ENCODE measurements around the gene CHPF2. TPM values are rescaled to one million over a fixed set of nuclear protein-coding genes. Genes with fewer than 3 reads are reported as not detected.
A peak's percentile ranks its signal among the peaks of the same experiment; 100 is the strongest.

Gene CHPF2
- total RNA-seq, 4 donors from 2014 or later: 33.9 to 82.4 (median 58.7) TPM

DNA sequence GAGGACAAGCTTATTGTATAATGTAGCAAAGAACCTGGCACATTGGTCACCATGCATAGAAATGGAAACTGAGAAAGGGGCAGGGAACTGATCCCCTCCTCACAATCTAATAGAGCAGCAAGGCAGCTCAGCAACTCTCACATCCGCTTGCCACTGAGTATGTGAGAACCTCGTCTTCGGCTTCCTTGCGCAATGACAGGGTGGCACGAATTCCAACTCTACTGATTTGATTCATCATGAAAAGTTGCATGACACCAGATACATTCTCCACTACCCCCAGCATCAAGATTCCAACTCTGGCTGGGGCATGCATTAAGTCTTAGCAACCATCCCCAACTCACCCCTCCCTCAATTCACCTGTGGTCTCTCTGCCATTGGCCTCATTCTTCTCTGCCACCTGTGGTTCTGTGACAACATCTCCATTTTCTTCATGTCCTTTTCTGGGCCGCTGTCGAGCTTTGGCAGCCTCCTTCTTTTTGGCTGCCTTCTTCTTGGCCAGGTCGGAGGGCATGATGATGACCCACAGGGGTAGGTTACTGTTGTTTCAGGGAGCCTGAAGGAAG lies 6.3 kb upstream of the CHPF2 start:
- Histone ChIP-seq H3K4me1 (peaks cover 13 to 18% of the 10 kb centered on the region in 2 donors), H3K9me3 (no peaks in the 10 kb centered on the region), H3K27me3 (no peaks in the 10 kb centered on the region), H3K4me3 (replicated peaks in 1 of 3) (peak overlapping the region; percentile 69 to 92 (median 82)), H3K36me3 (peaks cover 24 to 36% of the 10 kb centered on the region in 2 donors), H3K27ac (no peak overlapping the region)
- no peak for DNase-seq
- intact Hi-C loops (cut with DNase I): no loop called here
- 60 to 62% methylated on average over 8 of the region's 8 CpGs for WGBS, 2 donors
- no peak for TF ChIP-seq POLR2A (IDR thresholded peaks at IDR 0.05)
- TF ChIP-seq, protein P1, sequence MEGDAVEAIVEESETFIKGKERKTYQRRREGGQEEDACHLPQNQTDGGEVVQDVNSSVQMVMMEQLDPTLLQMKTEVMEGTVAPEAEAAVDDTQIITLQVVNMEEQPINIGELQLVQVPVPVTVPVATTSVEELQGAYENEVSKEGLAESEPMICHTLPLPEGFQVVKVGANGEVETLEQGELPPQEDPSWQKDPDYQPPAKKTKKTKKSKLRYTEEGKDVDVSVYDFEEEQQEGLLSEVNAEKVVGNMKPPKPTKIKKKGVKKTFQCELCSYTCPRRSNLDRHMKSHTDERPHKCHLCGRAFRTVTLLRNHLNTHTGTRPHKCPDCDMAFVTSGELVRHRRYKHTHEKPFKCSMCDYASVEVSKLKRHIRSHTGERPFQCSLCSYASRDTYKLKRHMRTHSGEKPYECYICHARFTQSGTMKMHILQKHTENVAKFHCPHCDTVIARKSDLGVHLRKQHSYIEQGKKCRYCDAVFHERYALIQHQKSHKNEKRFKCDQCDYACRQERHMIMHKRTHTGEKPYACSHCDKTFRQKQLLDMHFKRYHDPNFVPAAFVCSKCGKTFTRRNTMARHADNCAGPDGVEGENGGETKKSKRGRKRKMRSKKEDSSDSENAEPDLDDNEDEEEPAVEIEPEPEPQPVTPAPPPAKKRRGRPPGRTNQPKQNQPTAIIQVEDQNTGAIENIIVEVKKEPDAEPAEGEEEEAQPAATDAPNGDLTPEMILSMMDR (IDR thresholded peaks at IDR 0.05): no peak

GRCh38 chr7:151226560-151226874 lies 5.8 kb upstream of the CHPF2 start:
- Histone ChIP-seq H3K27me3 (no peaks in the 10 kb centered on the region), H3K9me3 (no peaks in the 10 kb centered on the region), H3K4me1 (peaks cover 13 to 19% of the 10 kb centered on the region in 2 donors), H3K27ac (peak overlapping the region in 1 of 3 donors; percentile 65), H3K36me3 (peaks cover 19 to 31% of the 10 kb centered on the region in 2 donors), H3K4me3 (replicated peaks in 1 of 3) (peak overlapping the region; percentile 69 to 92 (median 82))
- intact Hi-C loops (cut with DNase I): no loop called here
- WGBS, 2 donors: 2% methylated on average over 15 of the region's 15 CpGs
- TF ChIP-seq, protein P1 (IDR thresholded peaks at IDR 0.05): no peak
- TF ChIP-seq POLR2A (IDR thresholded peaks at IDR 0.05): no peak
- no peak for DNase-seq

GRCh38 chr7:151226875-151227782 lies 5.2 kb upstream of the CHPF2 start, which contains the start of gene ABCF2:
TSS of gene ABCF2 (minus strand) at chr7:151227205. CDS start at chr7:151226458, 747 bp downstream.
- Histone ChIP-seq H3K27me3 (no peaks in the 10 kb centered on the region), H3K4me3 (replicated peaks in 1 of 3) (peak within 1 kb of the TSS; percentile 69 to 92 (median 82)), H3K27ac (peak within 1 kb of the TSS; percentile 60 to 65 (median 65)), H3K9me3 (no peaks in the 10 kb centered on the region), H3K4me1 (peaks cover 13 to 23% of the 10 kb centered on the region in 2 donors), H3K36me3 (peaks cover 15 to 25% of the 10 kb centered on the region in 2 donors)
- 1% methylated on average over 63 to 67 of the region's 68 CpGs for WGBS, 2 donors
- TF ChIP-seq POLR2A (IDR thresholded peaks at IDR 0.05): peak in 1 of 2 donors; percentile 79
- TF ChIP-seq, protein P1 (IDR thresholded peaks at IDR 0.05): no peak
- DNase-seq: peak; percentile 100
- intact Hi-C loops (cut with DNase I): no loop called here

DNA sequence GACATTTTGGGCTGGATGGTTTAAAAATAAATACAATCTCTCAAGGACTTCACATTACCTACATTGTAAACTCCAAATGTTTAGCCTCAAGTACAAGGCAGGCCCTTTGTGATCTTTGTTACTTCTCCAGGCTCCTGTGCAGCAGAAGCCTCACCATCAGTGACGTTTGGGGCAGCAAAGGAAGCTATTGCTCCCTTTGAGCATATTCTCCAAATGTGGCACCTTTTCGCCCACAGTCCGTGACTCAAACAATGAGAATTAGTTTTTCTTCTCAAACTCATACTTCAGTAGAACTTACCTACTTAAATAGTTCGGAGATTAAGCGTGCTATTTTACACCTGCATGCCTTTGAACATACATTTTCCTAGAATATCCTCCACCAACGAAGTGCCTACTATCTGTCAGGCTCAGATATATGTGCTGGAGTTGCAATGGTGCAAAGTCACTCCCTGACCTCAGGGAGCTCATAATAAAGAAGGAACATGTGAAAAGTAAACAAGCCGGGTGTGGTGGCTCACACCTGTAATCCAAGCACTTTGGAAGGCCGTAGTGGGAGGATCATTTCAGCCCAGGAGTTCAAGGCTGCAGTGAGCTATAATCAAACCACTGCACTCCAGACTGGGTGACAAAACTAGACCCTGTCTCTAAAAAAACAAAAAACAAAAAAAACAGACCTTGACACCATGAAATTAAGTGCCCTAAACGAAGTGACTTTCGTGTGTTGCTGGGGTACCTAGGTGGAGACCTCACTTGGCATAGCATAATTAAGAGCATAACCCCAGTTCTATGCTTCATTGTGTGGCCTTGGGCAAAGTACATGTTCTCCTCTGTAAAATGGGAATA lies 4.0 kb upstream of the CHPF2 start:
- peaks cover 14 to 27% of the 10 kb centered on the region in 2 donors for H3K4me1 ChIP-seq
- WGBS, 2 donors: 73 to 75% methylated on average over 10 of the region's 10 CpGs
- peak overlapping the region in 1 of 3 donors; percentile 69 for H3K4me3 ChIP-seq (replicated peaks in 1 of 3)
- TF ChIP-seq, protein P1 (IDR thresholded peaks at IDR 0.05): no peak
- TF ChIP-seq POLR2A (IDR thresholded peaks at IDR 0.05): no peak
- peaks cover 10 to 14% of the 10 kb centered on the region in 2 donors for H3K36me3 ChIP-seq
- peak overlapping the region; percentile 60 to 65 (median 65) for H3K27ac ChIP-seq
- intact Hi-C loops (cut with DNase I): no loop called here
- H3K27me3 ChIP-seq: no peaks in the 10 kb centered on the region
- no peaks in the 10 kb centered on the region for H3K9me3 ChIP-seq
- no peak for DNase-seq

Measured in thyroid gland (tissue), 4 donors.